ENCODE results near the gene MYOM3. TPM values are rescaled to one million over a fixed set of nuclear protein-coding genes. Genes with fewer than 3 reads are reported as not detected.

The MYOM3 gene
- total and polyA plus RNA-seq, 2 of the 13 experiments (the other 11 are each of a cell fraction or from before 2014, with no cell fraction given) = 5.8 to 15.3 TPM

GRCh38 chr1:24147194-24147593 lies 35.3 kb upstream of the MYOM3 start:
- BruUV-seq (replicated peaks) = no TSS peak
- Histone ChIP-seq H3K27me3 (ENCODE audit: control insufficient read depth in 1 of 2, insufficient read depth in 2 of 2, low read length in 2 of 2) (peaks cover 0 to 10% of the 10 kb centered on the region in 2 experiments; a peak in 2 of 5 replicates), H3K4me2 (ENCODE audit: low read depth, low read length) (no peak overlapping the region), H3K9me3 (ENCODE audit: low read length) (no peaks in the 10 kb centered on the region), H2AFZ (ENCODE audit: low read length) (no peak overlapping the region), H3K9ac (ENCODE audit: insufficient read depth, low read depth, low read length) (no peak overlapping the region), H3K4me1 (ENCODE audit: insufficient read depth, low read length) (peaks cover 47% of the 10 kb centered on the region), H3K27ac (ENCODE audit: extremely low read length, insufficient read depth, low read length) (no peak overlapping the region), H4K20me1 (ENCODE audit: insufficient read depth, low read length) (no peaks in the 10 kb centered on the region), H3K4me3 (replicated peaks in 1 of 3; ENCODE audit: insufficient read depth in 1 of 3, low read depth in 2 of 3, low read length in 3 of 3) (no peak overlapping the region), H3K79me2 (ENCODE audit: insufficient read depth, low read length) (no peaks in the 10 kb centered on the region), H3K36me3 (replicated peaks in 1 of 2; ENCODE audit: control insufficient read depth in 1 of 2, insufficient read depth in 2 of 2, low read length in 2 of 2) (no peaks in the 10 kb centered on the region)
- ATAC-seq (no peak), DNase-seq (ENCODE audit: low spot score) (no peak), FAIRE-seq (no peak)
- intact Hi-C loops (cut with micrococcal nuclease; ENCODE audit: unreplicated experiment) = no loop called here
- CTCF ChIA-PET (ENCODE audit: low intra/inter-chr PET ratio, low total read pairs) = no interaction called here
- POLR2A ChIA-PET = no interaction called here
- in situ Hi-C loops (cut with HindIII; ENCODE audit: extremely low pct_ligation_motif_present, low pct_unique_long_range_greater_than_20kb) = no loop called here
- TF ChIP-seq SOX6 (IDR thresholded peaks at IDR 0.05) (no peak), SOX6 (CRISPR knock-in tag; IDR thresholded peaks at IDR 0.05) (no peak), HNRNPL (IDR thresholded peaks at IDR 0.05; ENCODE audit: low read depth, low read length) (no peak), ZNF724P (CRISPR knock-in tag; IDR thresholded peaks at IDR 0.05; ENCODE audit: borderline replicate concordance) (no peak), ZHX1 (CRISPR knock-in tag; IDR thresholded peaks at IDR 0.05; ENCODE audit: low read depth) (no peak), ZNF839 (CRISPR knock-in tag; IDR thresholded peaks at IDR 0.05; ENCODE audit: borderline replicate concordance) (no peak), SUZ12 (IDR thresholded peaks at IDR 0.05; ENCODE audit: low read depth, low read length) (no peak), ZNF335 (CRISPR knock-in tag; IDR thresholded peaks at IDR 0.05) (no peak), ZNF124 (CRISPR knock-in tag; IDR thresholded peaks at IDR 0.05) (no peak), KLF12 (CRISPR knock-in tag; IDR thresholded peaks at IDR 0.05; ENCODE audit: borderline replicate concordance) (no peak), ZNF224 (CRISPR knock-in tag; IDR thresholded peaks at IDR 0.05) (no peak), ZFP91 (CRISPR knock-in tag; IDR thresholded peaks at IDR 0.05; ENCODE audit: borderline replicate concordance) (no peak), SNRNP70 (IDR thresholded peaks at IDR 0.05; ENCODE audit: low read depth, low read length) (no peak)
- TF ChIP-seq, protein P1, sequence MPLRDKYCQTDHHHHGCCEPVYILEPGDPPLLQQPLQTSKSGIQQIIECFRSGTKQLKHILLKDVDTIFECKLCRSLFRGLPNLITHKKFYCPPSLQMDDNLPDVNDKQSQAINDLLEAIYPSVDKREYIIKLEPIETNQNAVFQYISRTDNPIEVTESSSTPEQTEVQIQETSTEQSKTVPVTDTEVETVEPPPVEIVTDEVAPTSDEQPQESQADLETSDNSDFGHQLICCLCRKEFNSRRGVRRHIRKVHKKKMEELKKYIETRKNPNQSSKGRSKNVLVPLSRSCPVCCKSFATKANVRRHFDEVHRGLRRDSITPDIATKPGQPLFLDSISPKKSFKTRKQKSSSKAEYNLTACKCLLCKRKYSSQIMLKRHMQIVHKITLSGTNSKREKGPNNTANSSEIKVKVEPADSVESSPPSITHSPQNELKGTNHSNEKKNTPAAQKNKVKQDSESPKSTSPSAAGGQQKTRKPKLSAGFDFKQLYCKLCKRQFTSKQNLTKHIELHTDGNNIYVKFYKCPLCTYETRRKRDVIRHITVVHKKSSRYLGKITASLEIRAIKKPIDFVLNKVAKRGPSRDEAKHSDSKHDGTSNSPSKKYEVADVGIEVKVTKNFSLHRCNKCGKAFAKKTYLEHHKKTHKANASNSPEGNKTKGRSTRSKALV (CRISPR knock-in tag; IDR thresholded peaks at IDR 0.05) = no peak
- 72% methylated on average over 7 of the region's 9 CpGs for WGBS (ENCODE audit: low lambda C conversion rate)

All from HepG2 (cell line).